Heart right ventricle (tissue), 16 donors: ENCODE results near the gene MOSMO. TPM values are rescaled to one million over a fixed set of nuclear protein-coding genes. Genes with fewer than 3 reads are reported as not detected.

Experiments used
- ATAC-seq, 8 donors: fragments of 200-7000 bp; cut with Tn5 transposase; one replicate each; pipeline ENCODE4 v1.9.1; 2020; ENCODE audit warnings: mild to moderate bottlenecking in 8 of 8, moderate library complexity in 8 of 8, moderate number of reproducible peaks in 1 of 8
- DNase-seq, 2 donors: peaks; one replicate each; pipeline ENCODE4 v3.0.0-alpha.2; 2020
- H3K27ac ChIP-seq, 10 donors: fragments of 200-600 bp; sonication (generic) in 2 of 10; one replicate each; pipeline versions ENCODE4 v1.5.0 to v1.8.0; 2020 to 2022; ENCODE audit warnings: mild to moderate bottlenecking in 3 of 10
- H3K27me3 ChIP-seq, 7 donors: fragments of 200-600 bp; one replicate each; pipeline ENCODE4 v1.8.0; 2021 to 2022; ENCODE audit warnings: mild to moderate bottlenecking in 2 of 7
- H3K36me3 ChIP-seq, 9 donors: fragments of 200-600 bp; sonication (generic) in 1 of 9; one replicate each; pipeline versions ENCODE4 v1.5.0 to v1.8.0; 2020 to 2022; ENCODE audit warnings: mild to moderate bottlenecking in 2 of 9
- H3K4me1 ChIP-seq, 9 donors: fragments of 200-600 bp; sonication (generic) in 1 of 9; one replicate each; pipeline versions ENCODE4 v1.5.0 to v1.8.0; 2020 to 2022; ENCODE audit warnings: mild to moderate bottlenecking in 4 of 9
- H3K4me3 ChIP-seq, 10 donors: fragments of 200-600 bp; sonication (generic) in 2 of 10; one replicate each; pipeline versions ENCODE4 v1.5.0 to v1.8.0; 2020 to 2022; ENCODE audit warnings: mild to moderate bottlenecking in 7 of 10, moderate library complexity in 2 of 10
- H3K9me3 ChIP-seq, 11 donors: fragments of 200-600 bp in 10 of 11; sonication (generic) in 2 of 11; one replicate each; pipeline versions ENCODE4 v1.5.0 to v1.8.0; 2013 to 2022; ENCODE audit warnings: mild to moderate bottlenecking in 2 of 11, control low read depth in 1 of 11, moderate library complexity in 1 of 11
- WGBS, 2 donors: extraction: QIAGEN DNeasy Blood & Tissue Kit; methylation state at CpG; one replicate each; pipeline ENCODE4 v1.1.7; 2013; ENCODE audit warnings: inconsistent platforms in 1 of 2; 5-methylcytosine and 5-hydroxymethylcytosine counted together
- intact Hi-C, 10 donors: fragments of 100-400 bp; cut with DNase I; formaldehyde crosslinking; loops; one replicate each; pipeline versions ENCODE4 v1.11.1 to v1.14.2; 2022
- polyA plus RNA-seq, 2 donors: library from polyadenylated mRNA; stranded (reverse); fragments of 200-250 nt; gene quantifications; one replicate each; pipeline ENCODE4 v1.2.3, GENCODE V29; 2013
- total RNA-seq, 10 donors: library from RNA; stranded (reverse); fragmentation: NEBNext Ultra II Directional in 3 of 10; extraction: Animal tissue kit (Norgen Biotek cat#: 25700) in 3 of 10; gene quantifications; one replicate each; pipeline versions ENCODE4 v1.2.1 to v1.2.4, GENCODE V29; 2021 to 2023
- TF ChIP-seq, protein P1 (sequence below), 9 donors: fragments of 200-600 bp; sonication (generic) in 2 of 9; IDR thresholded peaks; one replicate each; pipeline versions ENCODE4 v1.5.0 to v1.8.0; 2021 to 2022; ENCODE audit warnings: antibody characterized with exemption in 9 of 9, mild to moderate bottlenecking in 5 of 9, moderate library complexity in 1 of 9
- donor health status: Arrhythmogenic right ventricular cardiomyopathy.
- donor health status: ischemic (EF 13 %, LVEDD 7.1; RV severe dilation, severe dysfunction).
- donor health status: healthy with polysubstance abuse.
- donor health status: DM: no; HTN: yes; CAD: no.
- donor health status: DM: no; HTN: no; CAD: no.
- donor health status: ischemic (EF 25% LVEDD 6.9; RV normal size, moderate dysfunction).
- donor health status: ischemic (EF 25% LVEDD 5.7; RV mildly dilated, moderate dysfunction).
- donor health status: healthy.
- donor health status: DM: yes; HTN: yes; CAD: no.
- donor health status: Ischemic cardiomyopathy.
- donor health status: ischemic (EF 35%, LVEDD 5.7; RV mildly dilated, moderate dysfunction).
- donor health status: nonischemic (EF 11% LVEDD 7.7; RV severe dilation, severe dysfunction).
- donor health status: DM: yes; HTN: yes; CAD: no.
- donor health status: PGD.
- donor health status: ischemic (EF 29% LVEDD 5.4; RV normal size, mild dysfunction).
- donor health status: nonischemic (EF 23%, LVEDD 6.1; RV moderate dilation, normal function).

Gene MOSMO
- total and polyA plus RNA-seq, 12 donors = 7.5 to 13.0 (median 11.3) TPM

DNA sequence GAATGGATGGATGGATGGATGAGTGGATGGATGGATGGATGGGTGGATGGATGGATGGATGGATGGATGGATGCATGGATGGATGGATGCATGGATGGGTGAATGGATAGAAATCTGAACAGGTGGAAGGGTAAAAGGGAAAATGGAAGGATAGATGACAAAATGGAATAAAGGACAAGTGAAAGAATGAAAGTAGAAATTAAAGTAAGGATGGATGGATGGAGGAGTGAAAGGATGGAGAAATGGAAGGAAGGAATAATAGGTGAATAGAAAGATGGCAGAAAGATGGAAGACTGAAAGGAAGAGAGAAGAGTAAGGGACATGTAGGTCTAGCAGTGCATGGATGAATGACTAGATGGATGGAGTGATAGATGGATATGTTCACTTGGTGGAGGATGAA is 114.3 kb downstream of the MOSMO start:
- Histone ChIP-seq H3K4me3 (no peak overlapping the region), H3K9me3 (no peaks in the 10 kb centered on the region), H3K36me3 (no peaks in the 10 kb centered on the region), H3K27me3 (no peaks in the 10 kb centered on the region), H3K27ac (no peak overlapping the region), H3K4me1 (no peaks in the 10 kb centered on the region)
- TF ChIP-seq, protein P1, sequence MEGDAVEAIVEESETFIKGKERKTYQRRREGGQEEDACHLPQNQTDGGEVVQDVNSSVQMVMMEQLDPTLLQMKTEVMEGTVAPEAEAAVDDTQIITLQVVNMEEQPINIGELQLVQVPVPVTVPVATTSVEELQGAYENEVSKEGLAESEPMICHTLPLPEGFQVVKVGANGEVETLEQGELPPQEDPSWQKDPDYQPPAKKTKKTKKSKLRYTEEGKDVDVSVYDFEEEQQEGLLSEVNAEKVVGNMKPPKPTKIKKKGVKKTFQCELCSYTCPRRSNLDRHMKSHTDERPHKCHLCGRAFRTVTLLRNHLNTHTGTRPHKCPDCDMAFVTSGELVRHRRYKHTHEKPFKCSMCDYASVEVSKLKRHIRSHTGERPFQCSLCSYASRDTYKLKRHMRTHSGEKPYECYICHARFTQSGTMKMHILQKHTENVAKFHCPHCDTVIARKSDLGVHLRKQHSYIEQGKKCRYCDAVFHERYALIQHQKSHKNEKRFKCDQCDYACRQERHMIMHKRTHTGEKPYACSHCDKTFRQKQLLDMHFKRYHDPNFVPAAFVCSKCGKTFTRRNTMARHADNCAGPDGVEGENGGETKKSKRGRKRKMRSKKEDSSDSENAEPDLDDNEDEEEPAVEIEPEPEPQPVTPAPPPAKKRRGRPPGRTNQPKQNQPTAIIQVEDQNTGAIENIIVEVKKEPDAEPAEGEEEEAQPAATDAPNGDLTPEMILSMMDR (IDR thresholded peaks at IDR 0.05) = no peak
- no peak for DNase-seq
- ATAC-seq = no peak
- intact Hi-C loops = no loop called here

DNA sequence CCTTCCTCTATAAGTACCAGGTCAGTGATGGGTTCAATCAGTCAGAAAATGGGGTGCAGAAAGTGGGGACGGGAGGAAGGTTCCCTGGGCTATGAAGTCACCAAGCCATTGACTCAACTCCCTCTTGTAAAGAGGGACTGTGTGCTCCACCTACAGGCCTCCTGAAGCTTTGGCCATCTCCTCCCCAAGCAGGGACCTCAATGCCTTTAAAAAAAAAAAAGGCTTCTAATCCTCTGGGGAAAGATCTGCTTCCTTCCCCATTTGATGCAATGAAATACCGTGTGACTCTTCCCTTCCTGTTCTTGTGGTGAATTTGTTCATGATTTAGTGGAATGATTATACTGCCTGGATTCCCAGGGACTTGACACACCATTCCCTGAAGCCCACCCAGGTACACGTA is 115.2 kb downstream of the MOSMO start:
- intact Hi-C loops = no loop called here
- Histone ChIP-seq H3K36me3 (no peaks in the 10 kb centered on the region), H3K27ac (no peak overlapping the region), H3K9me3 (no peaks in the 10 kb centered on the region), H3K4me3 (no peak overlapping the region), H3K27me3 (peaks cover 0 to 4% (median 0%) of the 10 kb centered on the region in 7 donors), H3K4me1 (no peaks in the 10 kb centered on the region)
- ATAC-seq (no peak), DNase-seq (no peak)
- 43 to 46% methylated on average over 3 of the region's 3 CpGs for WGBS, 2 donors
- TF ChIP-seq, protein P1 (IDR thresholded peaks at IDR 0.05) = no peak

DNA sequence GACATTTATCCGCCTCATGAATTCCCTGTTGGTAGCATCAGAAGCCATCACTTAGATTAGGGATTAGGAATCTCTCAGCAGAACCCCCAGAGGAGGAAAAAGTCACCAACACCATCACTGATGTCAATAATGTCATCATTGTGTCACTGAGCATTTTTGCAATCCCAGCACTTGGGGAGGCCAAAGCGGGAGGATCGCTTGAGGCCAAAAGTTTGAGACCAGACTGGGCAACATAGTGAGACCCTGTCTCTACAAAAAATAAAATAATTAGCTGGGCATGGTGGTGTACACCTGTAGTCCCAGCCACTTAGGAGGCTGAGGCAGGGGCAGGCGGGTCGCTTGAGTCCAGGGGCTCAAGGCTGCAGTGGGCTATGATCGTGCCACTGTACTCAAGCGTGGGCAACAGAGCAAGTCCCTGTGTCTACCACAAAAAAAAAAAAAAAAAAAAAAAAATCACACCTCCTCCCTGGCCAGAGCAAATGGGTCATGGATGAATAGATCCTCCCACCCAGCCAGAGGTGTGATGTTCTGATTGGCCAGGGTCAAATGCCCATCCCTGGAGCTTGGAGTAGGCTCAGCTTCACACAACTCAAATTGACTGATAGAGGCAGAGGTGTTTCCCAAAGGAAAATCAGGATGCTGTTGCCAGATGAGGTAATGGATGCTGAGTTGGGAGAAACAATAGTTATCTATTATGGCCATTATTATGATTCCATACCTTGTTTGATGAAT is 116.0 kb downstream of the MOSMO start:
- intact Hi-C loops = no loop called here
- Histone ChIP-seq H3K36me3 (no peaks in the 10 kb centered on the region), H3K4me3 (no peak overlapping the region), H3K27ac (no peak overlapping the region), H3K27me3 (peaks cover 0 to 4% (median 0%) of the 10 kb centered on the region in 7 donors), H3K4me1 (no peaks in the 10 kb centered on the region), H3K9me3 (peaks cover 0 to 5% (median 0%) of the 10 kb centered on the region in 11 donors)
- TF ChIP-seq, protein P1 (IDR thresholded peaks at IDR 0.05) = no peak
- ATAC-seq (no peak), DNase-seq (no peak)
- WGBS, 2 donors = 94 to 97% methylated on average over 7 of the region's 7 CpGs

DNA sequence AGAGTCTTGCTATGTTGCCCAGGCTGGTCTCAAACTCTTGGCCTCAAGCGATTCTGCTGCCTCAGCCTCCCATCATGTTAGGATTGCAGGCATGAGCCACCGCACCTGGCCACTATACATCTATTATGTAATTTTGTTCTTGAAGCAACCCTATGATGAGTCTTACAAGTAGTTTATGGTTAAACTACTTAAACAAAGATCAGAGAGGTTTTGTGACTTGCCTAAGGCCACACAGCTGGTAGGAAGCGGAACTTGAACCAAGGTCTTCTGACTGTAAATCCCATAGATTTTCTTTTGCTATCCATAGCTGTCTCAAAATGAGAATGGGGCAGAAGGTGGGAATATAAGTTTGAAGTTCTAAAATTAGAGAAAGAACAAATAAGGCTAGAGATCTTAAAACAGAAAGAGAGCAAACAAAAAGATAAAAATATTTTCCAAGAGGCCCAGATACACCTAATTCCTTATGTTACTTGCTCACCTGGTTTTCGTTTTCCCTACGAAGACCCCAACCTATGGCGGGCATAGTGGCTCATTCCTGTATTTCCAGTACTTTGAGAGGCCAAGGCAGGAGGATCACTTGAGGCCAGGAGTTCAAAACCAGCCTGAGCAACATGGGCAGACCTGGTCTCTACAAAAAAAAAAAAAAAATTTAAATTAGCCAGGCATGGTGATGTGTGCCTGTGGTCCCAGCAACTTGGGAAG is 116.8 kb downstream of the MOSMO start:
- H3K4me3 ChIP-seq = no peak overlapping the region
- H3K27ac ChIP-seq = no peak overlapping the region
- peaks cover 0 to 4% (median 0%) of the 10 kb centered on the region in 7 donors for H3K27me3 ChIP-seq
- no peak for DNase-seq
- H3K4me1 ChIP-seq = no peaks in the 10 kb centered on the region
- intact Hi-C loops = no loop called here
- peaks cover 0 to 5% (median 0%) of the 10 kb centered on the region in 11 donors for H3K9me3 ChIP-seq
- TF ChIP-seq, protein P1 (IDR thresholded peaks at IDR 0.05) = no peak
- H3K36me3 ChIP-seq = no peaks in the 10 kb centered on the region
- ATAC-seq = no peak
- 93% methylated on average over 6 of the region's 6 CpGs for WGBS, 2 donors
